Stomach (tissue), 4 donors: Measurements from ENCODE around the gene FLCN.

Experiments
- EP300 ChIP-seq: sonication (generic); formaldehyde crosslinking; IDR thresholded peaks from one replicate; pipeline ENCODE4 v1.6.1; 2017; ENCODE audit warnings: antibody characterized with exemption
- TF ChIP-seq, protein P1 (sequence below), 7 experiments: fragments of 450-650 bp in 4 of 7; fragments of 200-600 bp in 3 of 7; sonication (generic) in 3 of 7; IDR thresholded peaks; one replicate each; pipeline ENCODE4 v1.5.1; 2016 to 2019; ENCODE audit warnings: antibody characterized with exemption in 7 of 7, control low read depth in 2 of 7, mild to moderate bottlenecking in 1 of 7

DNA sequence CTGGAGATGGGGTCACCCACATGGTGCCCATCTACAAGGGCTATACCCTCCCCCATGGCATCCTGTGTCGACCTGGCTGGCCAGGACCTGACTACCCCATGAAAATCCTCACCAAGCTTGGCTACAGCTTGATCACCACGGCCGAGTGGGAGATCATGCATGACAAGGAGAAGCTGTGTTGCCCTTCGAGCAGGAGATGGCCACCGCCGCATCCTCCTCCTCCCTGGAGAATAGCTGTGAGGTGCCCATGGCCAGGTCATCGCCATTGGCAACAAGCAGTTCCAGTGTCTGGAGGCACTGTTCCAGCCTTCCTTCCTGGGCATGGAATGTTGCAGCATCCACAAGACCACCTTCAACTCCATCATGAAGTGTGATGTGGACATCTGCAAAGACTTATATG lies 5.3 kb upstream of the FLCN start:
- TF ChIP-seq, protein P1, sequence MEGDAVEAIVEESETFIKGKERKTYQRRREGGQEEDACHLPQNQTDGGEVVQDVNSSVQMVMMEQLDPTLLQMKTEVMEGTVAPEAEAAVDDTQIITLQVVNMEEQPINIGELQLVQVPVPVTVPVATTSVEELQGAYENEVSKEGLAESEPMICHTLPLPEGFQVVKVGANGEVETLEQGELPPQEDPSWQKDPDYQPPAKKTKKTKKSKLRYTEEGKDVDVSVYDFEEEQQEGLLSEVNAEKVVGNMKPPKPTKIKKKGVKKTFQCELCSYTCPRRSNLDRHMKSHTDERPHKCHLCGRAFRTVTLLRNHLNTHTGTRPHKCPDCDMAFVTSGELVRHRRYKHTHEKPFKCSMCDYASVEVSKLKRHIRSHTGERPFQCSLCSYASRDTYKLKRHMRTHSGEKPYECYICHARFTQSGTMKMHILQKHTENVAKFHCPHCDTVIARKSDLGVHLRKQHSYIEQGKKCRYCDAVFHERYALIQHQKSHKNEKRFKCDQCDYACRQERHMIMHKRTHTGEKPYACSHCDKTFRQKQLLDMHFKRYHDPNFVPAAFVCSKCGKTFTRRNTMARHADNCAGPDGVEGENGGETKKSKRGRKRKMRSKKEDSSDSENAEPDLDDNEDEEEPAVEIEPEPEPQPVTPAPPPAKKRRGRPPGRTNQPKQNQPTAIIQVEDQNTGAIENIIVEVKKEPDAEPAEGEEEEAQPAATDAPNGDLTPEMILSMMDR (IDR thresholded peaks at IDR 0.05), result no peak
- TF ChIP-seq EP300, result no peak
